PC-3 (cell line): ENCODE measurements around the gene SCARB1. TPM values are rescaled to one million over a fixed set of nuclear protein-coding genes. Genes with fewer than 3 reads are reported as not detected.

ENCODE experiments used
- ATAC-seq: fragments of 200-7000 bp; cut with Tn5 transposase; 2 replicates; pipeline ENCODE4 v1.9.1; 2020; ENCODE audit warnings: mild to moderate bottlenecking, moderate library complexity
- BruUV-seq: library from RNA; stranded (reverse); fragments of 400-500 nt; replicated peaks from 2 replicates; lab custom pipeline; 2021; lab: Mats Ljungman, UMichigan
- CTCF ChIA-PET: fragments of 300-600 bp; sonication (Branson Sonifier 250); formaldehyde crosslinking; loops from one replicate; lab custom pipeline; 2022; ENCODE audit warnings: antibody characterized with exemption; lab: Charles Lee
- POLR2A ChIA-PET: fragments of 300-600 bp; sonication (Branson Sonifier 250); formaldehyde crosslinking; loops from one replicate; lab custom pipeline; 2022; ENCODE audit warnings: antibody characterized with exemption; ENCODE audit not compliant: unreplicated experiment; lab: Charles Lee
- DNase-seq: peaks from one replicate; pipeline ENCODE4 v3.0.0-alpha.2; 2015
- H2AFZ ChIP-seq: fragments of 300-600 bp; sonication (generic); 2 replicates; pipeline ENCODE4 v1.6.0; 2016; ENCODE audit warnings: antibody characterized with exemption, low read length
- H3F3A ChIP-seq: fragments of 300-600 bp; sonication (generic); one replicate; pipeline ENCODE4 v1.6.0; 2017; ENCODE audit warnings: antibody characterized with exemption, low read length, control low read depth, mild to moderate bottlenecking; ENCODE audit not compliant: unreplicated experiment
- H3K27ac ChIP-seq: fragments of 300-600 bp; sonication (generic); 2 replicates; pipeline ENCODE4 v1.5.1; 2016; ENCODE audit warnings: mild to moderate bottlenecking, low read length
- H3K27me3 ChIP-seq: fragments of 300-600 bp; sonication (generic); 2 replicates; pipeline ENCODE4 v1.6.1; 2016; ENCODE audit warnings: low read length, mixed read lengths
- H3K36me3 ChIP-seq: fragments of 300-600 bp; sonication (generic); 2 replicates; pipeline ENCODE4 v1.6.1; 2016; ENCODE audit warnings: low read depth, mixed run types, low read length, mixed read lengths
- H3K4me1 ChIP-seq: fragments of 300-600 bp; sonication (generic); 2 replicates; pipeline ENCODE4 v1.5.1; 2016; ENCODE audit warnings: low read length; ENCODE audit not compliant: insufficient read depth
- H3K4me2 ChIP-seq: fragments of 300-600 bp; sonication (generic); 2 replicates; pipeline ENCODE4 v1.6.0; 2016; ENCODE audit warnings: low read length
- H3K4me3 ChIP-seq: fragments of 300-600 bp; sonication (generic); 2 replicates; pipeline ENCODE4 v1.5.1; 2016; ENCODE audit warnings: mild to moderate bottlenecking, low read length, mixed read lengths
- H3K79me2 ChIP-seq: fragments of 300-600 bp; sonication (generic); 2 replicates; pipeline ENCODE4 v1.6.1; 2017; ENCODE audit warnings: low read length, mixed read lengths
- H3K9ac ChIP-seq: fragments of 300-600 bp; sonication (generic); 2 replicates; pipeline ENCODE4 v1.6.0; 2016; ENCODE audit warnings: mild to moderate bottlenecking, low read length
- H3K9me2 ChIP-seq: fragments of 300-600 bp; sonication (generic); replicated peaks from 2 replicates; pipeline ENCODE4 v1.6.1; 2016; ENCODE audit warnings: mixed run types, low read length, mixed read lengths
- H3K9me3 ChIP-seq: fragments of 300-600 bp; sonication (generic); 2 replicates; pipeline ENCODE4 v1.6.1; 2016; ENCODE audit warnings: low read length, mixed read lengths
- H4K20me1 ChIP-seq: fragments of 300-600 bp; sonication (generic); 2 replicates; pipeline ENCODE4 v1.6.1; 2016; ENCODE audit warnings: low read length, mixed read lengths
- CTCF ChIP-seq: fragments of 300-600 bp; sonication (generic); conservative IDR thresholded peaks from 2 replicates; pipeline ENCODE4 v1.5.1; 2017; ENCODE audit warnings: antibody characterized with exemption, low read depth, mild to moderate bottlenecking, low read length
- EZH2 ChIP-seq: fragments of 300-600 bp; sonication (generic); IDR thresholded peaks from one replicate; pipeline ENCODE4 v1.6.1; 2017; ENCODE audit warnings: antibody characterized with exemption, mild to moderate bottlenecking, low read length; ENCODE audit not compliant: unreplicated experiment
- EZH2phosphoT487 ChIP-seq: fragments of 300-600 bp; sonication (generic); IDR thresholded peaks from 2 replicates; pipeline ENCODE4 v1.6.1; 2018; ENCODE audit warnings: mild to moderate bottlenecking, antibody characterized with exemption, low read length, borderline replicate concordance
- intact Hi-C: fragments of 100-400 bp; cut with micrococcal nuclease; formaldehyde crosslinking; loops from 2 replicates; pipeline ENCODE4 v1.9.0; 2023
- total RNA-seq: library from RNA; depleted of rRNA; stranded (reverse); fragments of >200 nt; gene quantifications from 2 replicates; pipeline ENCODE4 v1.2.3, GENCODE V29; 2014

The SCARB1 gene
- total RNA-seq, 1 experiment from 2014 or later = 79.1 TPM

GRCh38 chr12:124739953-124740561, 123.6 kb downstream of the SCARB1 start:
- BruUV-seq = no TSS peak
- ATAC-seq (no peak), DNase-seq (no peak)
- no peaks in the 10 kb centered on the region for H3K27me3 ChIP-seq
- intact Hi-C loops = loop anchor here (10.0 kb wide), 1 partner anchor 355 kb away; no protein-coding TSS in a partner anchor
- POLR2A ChIA-PET = interaction anchor here (0.9 kb wide), 1 partner anchor 10 kb away, joined by 4 read pairs; no protein-coding TSS in a partner anchor
- H3K27ac ChIP-seq = no peak overlapping the region
- peak overlapping the region; percentile 77 for H3K4me2 ChIP-seq
- peak overlapping the region; percentile 42; the same call in 1 of the 2 replicates for H3K4me3 ChIP-seq
- H2AFZ ChIP-seq = peak overlapping the region; percentile 74; the same call in 1 of the 2 replicates
- H3K9me2 ChIP-seq = no peaks in the 10 kb centered on the region
- no peak overlapping the region for H3K9ac ChIP-seq
- TF ChIP-seq EZH2 (no peak), EZH2phosphoT487 (no peak), CTCF (no peak)
- no peaks in the 10 kb centered on the region for H3K79me2 ChIP-seq
- peaks cover 6% of the 10 kb centered on the region for H3F3A ChIP-seq
- no peaks in the 10 kb centered on the region for H3K9me3 ChIP-seq
- H3K4me1 ChIP-seq = peaks cover 19% of the 10 kb centered on the region
- CTCF ChIA-PET = interaction anchor here (1.1 kb wide), 2 partner anchors 24 to 26 kb away, joined by 6 to 8 read pairs; no protein-coding TSS in a partner anchor
- no peaks in the 10 kb centered on the region for H3K36me3 ChIP-seq
- H4K20me1 ChIP-seq = no peaks in the 10 kb centered on the region

- Histone ChIP-seq H3K79me2 (no peaks in the 10 kb centered on the region), H3K9me2 (no peaks in the 10 kb centered on the region), H2AFZ (no peak overlapping the region), H3K4me1 (peaks cover 19% of the 10 kb centered on the region), H3K27ac (no peak overlapping the region), H3K36me3 (no peaks in the 10 kb centered on the region), H3K4me3 (no peak overlapping the region), H3F3A (peaks cover 6% of the 10 kb centered on the region), H3K27me3 (no peaks in the 10 kb centered on the region), H4K20me1 (no peaks in the 10 kb centered on the region), H3K4me2 (no peak overlapping the region), H3K9me3 (no peaks in the 10 kb centered on the region), H3K9ac (no peak overlapping the region)
- CTCF ChIA-PET = no interaction called here
- DNase-seq (no peak), ATAC-seq (no peak)
- TF ChIP-seq CTCF (no peak), EZH2phosphoT487 (no peak), EZH2 (no peak)
- intact Hi-C loops = no loop called here
- POLR2A ChIA-PET = no interaction called here
- no TSS peak for BruUV-seq
Observed at GRCh38 chr12:124738636-124739467, 124.8 kb downstream of the SCARB1 start.
